Measurements from ENCODE around the gene POLH. TPM values are rescaled to one million over a fixed set of nuclear protein-coding genes. Genes with fewer than 3 reads are reported as not detected.

POLH gene
- total RNA-seq, 1 donor from 2014 or later, result 8.1 TPM

DNA sequence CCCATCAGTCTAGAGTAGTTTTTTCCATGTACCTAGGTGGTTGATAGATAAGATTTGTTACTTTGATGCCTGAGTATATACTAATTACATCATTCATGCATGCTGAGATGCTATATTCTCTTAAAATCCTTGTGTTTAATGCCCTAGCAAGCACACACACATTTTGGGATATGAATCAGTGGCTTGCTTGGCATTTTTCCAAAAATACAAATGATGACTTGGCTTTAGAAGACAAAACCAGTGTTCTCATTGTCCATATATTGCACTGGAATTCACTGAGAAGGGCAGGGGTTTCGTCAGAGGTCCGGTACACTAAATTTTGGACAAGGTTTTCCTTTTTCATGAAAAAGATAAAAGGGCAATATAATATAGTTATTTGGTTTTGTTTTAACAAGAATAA is 28.2 kb downstream of the POLH start:
- DNase-seq (ENCODE audit: low read depth in 2 of 2), result peak; percentile 76 to 88

DNA sequence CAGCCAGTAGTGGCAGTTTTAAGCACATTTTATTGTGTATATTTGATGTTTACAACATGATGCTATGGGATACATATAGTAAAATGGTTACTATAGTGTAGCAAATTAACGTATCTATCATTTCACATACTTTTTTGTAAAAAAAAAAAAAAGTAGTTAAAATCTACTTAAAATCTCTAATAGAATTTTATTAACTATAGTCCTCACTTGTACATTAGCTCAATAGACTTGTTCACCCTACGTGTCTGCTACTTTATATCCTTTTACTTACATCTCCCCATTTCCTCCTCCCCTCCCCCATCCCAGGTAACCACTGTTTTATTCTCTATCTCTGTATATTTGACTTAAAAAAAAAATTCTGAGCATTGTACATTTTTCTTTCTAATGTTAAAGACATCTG is 30.0 kb downstream of the POLH start:
- DNase-seq (ENCODE audit: low read depth in 2 of 2), result no peak

DNA sequence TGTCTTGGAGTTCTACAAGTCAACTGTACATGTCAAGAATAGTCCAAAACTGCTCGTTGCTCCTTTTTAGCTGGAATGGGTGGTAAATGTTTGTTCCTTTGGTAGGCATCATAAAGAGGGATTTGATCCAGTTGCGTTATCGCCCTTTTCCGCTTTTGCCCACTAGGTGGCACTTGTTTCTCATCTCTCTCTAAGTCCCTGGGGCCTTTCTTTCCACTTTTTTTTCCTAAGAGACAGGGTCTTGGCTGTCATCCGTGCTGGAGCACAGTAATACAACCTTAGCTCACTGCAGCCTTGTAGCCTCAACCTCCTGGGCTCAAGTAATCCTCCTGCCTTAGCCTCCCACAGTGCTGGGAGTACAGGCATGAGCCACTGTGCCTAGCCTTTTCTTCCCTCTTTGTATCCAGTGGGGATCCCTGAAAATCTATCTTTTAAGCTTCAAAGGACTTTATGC is 32.4 kb downstream of the POLH start:
- DNase-seq (ENCODE audit: low read depth in 2 of 2), result peak; percentile 84 to 87

DNA sequence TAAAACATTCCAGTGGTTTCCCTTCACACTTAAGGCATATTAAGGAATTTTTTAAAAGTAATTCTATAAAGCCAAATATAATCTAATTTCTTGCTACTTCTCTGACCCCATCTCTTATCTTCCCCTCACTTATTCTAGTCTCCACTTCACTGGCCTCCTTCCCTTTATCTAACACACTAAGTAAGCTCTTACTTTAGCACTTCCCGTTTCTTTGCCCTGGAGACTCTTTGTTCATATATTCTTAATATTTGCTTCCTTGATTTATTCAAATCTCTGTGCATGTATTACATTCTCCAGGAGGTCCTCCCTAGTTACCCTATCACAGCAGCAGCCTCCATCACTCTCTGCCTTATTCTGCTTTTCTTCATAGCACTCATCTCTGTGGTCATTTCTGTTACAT is 32.8 kb downstream of the POLH start:
- no peak for DNase-seq (ENCODE audit: low read depth in 2 of 2)

DNA sequence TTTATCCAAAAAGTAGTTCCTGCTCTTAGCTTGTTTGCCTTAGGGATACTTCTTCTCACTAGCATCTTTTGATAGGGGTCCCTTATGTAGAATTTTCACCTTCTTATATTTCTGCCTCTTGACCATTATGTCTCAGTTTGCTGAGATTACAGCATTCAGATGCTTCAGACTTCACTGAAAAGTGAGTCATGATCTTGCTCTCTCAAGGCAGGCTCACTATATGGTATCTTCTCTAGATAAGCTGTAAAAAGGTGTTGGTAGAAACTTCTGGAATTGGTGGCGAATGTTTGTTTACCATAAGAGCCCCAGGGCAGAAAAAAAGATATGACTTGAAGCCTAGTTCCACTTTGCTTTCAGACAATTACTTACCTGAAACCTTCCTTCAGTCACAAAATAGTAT is 33.4 kb downstream of the POLH start:
- no peak for DNase-seq (ENCODE audit: low read depth in 2 of 2)

DNA sequence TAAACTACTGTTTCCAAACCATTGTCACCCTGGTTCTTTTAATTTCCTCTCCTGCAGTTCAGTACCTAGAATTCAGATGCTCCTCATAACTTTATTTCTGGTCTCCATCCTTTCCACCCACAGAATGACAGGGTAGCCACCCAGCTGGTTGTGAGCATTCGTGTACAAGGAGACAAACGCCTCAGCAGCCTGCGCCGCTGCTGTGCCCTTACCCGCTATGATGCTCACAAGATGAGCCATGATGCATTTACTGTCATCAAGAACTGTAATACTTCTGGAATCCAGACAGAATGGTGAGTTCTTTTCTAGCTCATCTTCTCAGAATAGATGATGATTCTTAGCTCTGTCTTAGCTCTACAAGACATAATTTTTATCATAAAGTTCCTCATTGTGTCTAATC is 34.4 kb downstream of the POLH start:
- no peak for DNase-seq (ENCODE audit: low read depth in 2 of 2)

DNA sequence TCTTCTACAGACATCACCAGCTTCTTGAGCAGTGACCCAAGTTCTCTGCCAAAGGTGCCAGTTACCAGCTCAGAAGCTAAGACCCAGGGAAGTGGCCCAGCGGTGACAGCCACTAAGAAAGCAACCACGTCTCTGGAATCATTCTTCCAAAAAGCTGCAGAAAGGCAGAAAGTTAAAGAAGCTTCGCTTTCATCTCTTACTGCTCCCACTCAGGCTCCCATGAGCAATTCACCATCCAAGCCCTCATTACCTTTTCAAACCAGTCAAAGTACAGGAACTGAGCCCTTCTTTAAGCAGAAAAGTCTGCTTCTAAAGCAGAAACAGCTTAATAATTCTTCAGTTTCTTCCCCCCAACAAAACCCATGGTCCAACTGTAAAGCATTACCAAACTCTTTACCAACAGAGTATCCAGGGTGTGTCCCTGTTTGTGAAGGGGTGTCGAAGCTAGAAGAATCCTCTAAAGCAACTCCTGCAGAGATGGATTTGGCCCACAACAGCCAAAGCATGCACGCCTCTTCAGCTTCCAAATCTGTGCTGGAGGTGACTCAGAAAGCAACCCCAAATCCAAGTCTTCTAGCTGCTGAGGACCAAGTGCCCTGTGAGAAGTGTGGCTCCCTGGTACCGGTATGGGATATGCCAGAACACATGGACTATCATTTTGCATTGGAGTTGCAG is 37.9 kb downstream of the POLH start:
- no peak for DNase-seq (ENCODE audit: low read depth in 2 of 2)

DNA sequence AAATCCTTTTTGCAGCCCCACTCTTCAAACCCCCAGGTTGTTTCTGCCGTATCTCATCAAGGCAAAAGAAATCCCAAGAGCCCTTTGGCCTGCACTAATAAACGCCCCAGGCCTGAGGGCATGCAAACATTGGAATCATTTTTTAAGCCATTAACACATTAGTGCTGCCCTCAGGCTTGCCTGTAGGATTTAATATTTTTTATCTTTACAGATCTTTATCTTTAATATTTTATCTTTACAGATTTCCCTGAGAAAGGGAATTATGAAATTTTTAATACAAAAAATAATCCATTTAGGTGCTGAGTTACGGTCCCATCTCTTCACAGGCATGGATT is 38.4 kb downstream of the POLH start:
- no peak for DNase-seq (ENCODE audit: low read depth in 2 of 2)

DNA sequence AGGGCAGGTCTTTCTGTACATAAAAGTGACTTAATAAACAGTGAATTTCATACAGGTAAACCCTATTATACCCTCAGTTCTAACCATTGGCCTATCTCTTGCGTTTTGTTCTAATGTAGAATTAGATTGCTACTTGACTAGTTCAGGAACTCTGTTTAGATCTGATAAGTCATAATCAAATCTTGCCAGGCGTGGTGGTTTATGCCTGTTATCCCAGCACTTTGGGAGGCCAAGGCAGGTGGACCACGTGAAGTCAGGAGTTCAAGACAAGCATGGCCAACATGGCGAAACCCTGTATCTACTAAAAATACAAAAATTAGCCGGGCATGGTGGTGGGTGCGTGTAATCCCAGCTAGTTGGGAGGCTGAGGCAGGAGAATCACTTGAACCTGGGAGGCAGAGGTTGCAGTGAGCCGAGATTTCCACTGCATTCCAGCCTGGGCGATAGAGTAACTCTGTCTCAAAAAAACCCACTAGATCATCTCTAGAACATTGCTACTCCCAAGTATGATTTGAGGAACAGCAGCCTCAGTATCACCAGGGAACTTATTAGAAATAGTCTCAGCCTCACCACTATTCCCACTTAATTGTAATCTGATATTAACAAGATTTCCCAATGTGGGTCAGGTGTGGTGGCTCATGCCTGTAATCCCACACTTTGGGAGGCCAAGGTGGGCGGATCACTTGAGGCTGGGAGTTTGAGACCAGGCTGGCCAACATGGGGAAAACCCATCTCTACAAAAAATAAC is 40.9 kb downstream of the POLH start:
- no peak for DNase-seq (ENCODE audit: low read depth in 2 of 2)

DNA sequence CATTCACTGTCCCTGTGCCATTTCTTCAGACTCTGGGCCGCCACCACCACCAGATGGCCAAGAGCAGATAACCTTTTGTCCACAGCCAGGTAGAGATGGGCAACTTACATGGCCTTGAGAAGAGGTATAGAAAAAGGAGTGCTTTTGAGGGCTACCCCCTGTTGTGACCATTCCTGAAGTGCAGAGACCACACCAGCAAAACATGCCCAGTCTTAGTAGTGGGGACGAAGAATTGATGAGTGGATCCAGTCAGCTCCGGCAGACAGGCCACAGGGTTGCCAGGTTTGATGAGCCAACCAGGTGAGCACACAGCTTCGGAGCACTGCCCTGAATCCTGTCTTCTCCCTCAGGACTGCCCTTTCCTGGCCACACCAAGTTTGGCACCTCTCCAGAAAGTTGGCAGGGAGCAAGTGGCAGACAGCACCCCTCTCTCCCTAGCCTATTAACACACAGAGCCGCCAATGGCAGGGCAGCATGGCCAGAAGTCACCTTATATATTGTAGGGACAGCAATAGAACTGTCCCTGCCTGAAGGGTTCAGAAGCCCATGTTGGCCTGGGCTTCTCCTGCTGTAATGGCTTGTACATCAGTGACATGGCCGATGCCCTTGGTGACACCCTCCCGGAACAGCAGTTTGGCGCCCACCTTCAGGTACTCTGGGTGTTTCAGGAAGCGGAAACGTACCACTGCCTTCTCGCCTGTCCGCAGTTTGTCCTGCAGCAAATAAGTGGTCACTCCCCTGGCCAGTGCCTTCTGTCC is 45.3 kb downstream of the POLH start:
- DNase-seq (ENCODE audit: low read depth in 2 of 2), result no peak

DNA sequence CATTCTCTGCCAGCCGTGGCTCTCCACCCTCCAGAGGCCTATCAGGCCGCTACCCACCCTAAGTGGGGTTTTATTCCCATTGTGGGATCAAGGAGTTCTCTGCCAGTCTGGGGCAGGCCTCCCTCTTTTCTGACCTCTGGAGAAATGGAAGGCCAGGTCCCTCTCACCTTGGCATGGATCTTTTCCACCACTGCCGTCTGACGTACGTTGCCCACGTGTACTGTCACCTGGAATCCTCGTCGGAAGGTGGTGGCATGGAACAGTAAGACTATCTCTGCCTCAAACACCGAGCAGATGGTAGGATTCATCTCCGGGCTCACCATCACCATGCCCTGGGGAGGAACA is 45.8 kb downstream of the POLH start:
- DNase-seq (ENCODE audit: low read depth in 2 of 2), result no peak

DNA sequence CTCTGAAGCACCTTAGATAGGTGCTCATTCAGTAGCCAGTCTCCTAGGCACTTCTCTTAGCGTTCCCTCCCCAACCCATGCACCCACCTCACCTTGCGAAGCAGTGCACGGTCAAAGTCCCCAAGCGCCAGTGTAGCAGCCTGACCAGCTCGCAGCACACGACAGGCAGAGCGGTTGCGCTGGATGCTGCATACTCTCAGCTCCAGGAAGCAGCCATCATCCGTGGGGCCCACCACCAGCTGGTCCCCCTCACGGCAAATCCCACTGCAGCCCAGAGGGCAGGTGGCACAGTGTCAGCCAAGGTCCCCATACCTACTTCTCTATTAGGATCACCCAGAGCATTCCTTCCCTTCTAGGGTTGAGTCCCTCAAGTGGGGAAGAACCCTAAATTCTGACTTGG is 46.6 kb downstream of the POLH start:
- no peak for DNase-seq (ENCODE audit: low read depth in 2 of 2)

DNA sequence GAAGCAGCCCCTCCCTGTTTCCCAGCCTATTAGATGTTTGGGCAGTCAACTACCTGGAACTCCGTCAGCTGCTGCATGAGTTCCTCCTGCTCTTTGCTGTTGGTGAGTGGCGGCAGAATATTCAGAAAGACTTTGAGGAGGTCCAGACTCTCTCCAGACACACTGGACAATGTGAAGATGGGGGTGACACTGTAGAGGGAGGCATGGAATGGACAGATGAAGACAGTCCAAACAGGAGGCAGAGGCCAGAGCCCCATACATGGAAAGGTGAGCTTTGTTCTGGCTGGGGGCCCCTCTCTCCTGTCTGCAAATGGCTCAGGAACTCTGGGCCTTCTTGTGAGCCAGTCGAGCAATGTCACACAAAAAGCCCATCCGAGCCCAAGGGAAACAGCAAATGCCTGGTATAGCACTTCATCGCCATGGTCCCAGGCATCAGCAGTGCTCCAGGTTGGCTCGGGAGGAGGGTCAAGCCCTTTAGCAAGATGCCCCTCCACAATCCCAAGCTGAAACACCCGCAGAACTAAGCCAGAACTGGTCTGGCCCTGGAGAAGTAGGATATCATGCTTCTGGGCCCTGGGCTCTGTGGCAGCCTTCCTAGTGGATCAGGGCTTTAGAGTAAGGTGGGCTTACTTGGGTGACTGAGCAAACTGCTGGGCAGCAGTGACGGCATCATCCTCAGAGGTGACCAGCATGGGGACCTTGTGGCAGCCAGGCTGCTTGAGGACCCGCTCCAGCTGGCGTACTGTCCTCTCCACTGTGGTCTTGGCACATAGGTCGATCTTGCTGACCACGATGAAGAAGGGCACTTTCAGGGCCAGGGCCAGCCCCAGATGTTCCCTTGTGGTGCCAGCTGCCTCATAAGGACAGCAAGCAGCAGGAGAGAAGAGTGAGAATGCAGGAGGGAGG is 48.1 kb downstream of the POLH start:
- DNase-seq (ENCODE audit: low read depth in 2 of 2), result no peak

DNA sequence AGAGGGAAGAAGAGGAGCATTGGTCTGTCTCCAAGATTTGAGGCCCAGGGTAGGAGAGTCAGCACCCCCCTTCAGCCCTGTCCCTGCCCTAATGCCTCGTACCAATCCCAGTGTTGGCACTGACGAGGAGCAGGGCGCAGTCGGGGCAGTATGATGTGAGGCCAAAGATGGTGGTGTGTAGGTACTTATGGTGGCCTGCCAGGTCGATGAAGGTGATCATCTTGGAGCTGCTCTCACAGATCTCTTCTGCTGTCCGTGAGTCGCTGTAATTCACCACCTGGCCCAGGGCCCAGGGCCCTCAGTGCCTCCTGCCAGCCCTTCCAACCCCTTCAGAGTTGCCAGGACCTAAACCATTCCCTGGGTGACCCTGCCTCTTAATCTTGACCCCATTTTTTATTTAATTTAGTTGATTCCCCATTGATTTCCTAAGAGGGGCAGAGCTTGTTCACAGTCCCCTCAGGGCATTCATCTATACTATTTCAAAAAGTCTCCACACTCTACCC is 48.9 kb downstream of the POLH start:
- no peak for DNase-seq (ENCODE audit: low read depth in 2 of 2)

DNA sequence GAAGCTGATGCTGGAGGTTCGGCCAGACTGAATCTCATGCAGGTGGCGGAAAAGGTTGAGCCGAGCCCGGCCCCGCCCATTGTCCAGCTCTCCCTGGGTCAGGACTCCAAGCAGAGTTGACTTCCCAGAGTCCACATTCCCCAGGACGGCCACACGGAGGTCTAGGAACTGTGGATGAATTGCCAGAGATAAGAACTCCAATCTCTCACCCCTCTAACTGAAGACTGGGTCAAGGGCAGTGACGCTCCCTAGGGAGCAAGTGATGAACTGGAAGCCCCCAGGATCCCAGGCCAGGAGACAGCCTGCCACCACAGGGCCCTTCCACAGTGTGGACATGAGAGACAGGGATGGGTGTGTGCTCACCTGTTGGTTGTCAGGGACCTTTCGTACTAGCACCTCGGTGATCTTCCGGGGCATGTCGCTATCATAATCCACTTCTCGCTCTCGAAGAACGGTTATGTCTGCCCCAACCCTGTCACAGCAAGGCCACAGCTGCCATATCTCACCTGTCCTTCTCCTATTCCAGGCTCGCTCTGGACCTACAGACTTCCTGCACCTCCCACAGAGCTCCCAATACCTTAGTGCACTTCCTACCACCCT is 49.5 kb downstream of the POLH start:
- no peak for DNase-seq (ENCODE audit: low read depth in 2 of 2)

DNA sequence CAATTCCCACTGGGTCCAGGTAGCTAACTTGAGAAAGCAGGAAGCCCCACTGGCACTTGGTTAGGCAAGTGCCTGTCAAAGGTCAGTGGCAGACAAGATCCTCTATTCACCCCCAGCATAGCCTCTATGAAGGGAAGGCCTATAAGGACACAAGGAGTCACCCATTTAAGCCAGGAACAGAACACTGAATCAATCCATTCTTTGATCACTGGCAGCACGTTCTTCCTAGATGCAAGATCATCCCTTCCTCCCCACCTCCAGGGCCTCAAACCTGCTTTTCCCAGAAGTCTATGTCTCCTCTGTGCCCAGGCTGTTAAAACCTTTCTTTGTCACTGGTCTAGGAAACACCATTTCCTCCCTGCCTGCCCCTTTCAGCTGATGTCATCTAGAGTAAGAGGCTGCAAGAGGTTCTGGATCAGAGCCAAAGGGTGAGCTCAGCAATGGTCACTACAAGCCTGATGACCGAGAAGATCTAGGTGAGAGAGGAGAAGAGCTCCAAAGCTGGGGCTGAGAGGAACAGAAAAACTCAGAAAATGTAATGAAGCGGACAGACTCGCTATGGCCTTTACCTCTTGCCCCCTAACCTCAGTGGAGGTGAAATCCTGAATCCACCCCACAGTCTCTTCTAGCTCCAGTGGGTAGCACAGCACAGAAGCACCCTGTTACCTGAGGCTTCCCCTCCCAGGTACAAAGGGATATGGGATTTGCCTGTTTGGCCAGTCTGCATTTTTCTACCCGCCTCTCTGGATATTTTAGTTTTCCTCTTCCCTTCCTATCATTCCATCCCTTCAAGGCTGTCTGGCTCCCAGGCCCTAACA is 51.2 kb downstream of the POLH start:
- peak; percentile 97 to 98 for DNase-seq (ENCODE audit: low read depth in 2 of 2)

DNA sequence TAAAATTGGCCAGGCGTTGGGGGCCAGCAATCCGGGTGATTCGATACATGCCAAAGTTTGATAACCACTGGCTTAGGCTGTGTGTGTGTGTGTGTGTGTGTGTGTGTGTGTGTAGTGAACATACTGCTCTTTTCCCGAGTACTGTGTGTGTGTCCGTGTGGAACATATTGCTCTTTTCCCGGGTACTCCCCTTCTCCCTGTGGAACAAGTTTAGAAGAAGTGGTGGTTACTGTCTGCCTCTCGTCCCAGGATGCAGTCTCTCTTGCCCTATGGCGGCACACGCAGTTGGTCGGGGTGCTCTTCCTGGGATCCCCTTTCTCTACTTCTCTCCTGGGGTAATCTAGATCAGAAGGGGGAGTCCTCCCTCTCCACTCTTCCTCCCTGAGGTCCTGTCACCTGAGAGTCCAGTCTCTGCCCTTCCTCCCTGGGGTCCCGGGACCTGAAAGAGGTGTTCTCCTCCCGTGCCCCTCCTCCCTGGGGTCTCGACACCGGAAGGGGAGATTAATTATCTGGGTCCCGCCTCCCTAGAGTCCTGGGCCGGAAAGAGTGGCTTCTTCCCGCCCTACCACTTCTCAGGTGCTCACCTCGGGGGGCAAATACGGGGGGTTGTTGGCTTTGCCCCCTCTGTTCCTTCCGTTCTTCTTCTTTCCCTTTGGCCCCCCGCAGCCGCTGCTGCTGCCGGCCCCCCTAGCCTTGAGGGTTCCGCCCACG is 52.6 kb downstream of the POLH start:
- DNase-seq (ENCODE audit: low read depth in 2 of 2), result peak; percentile 37 to 69

DNA sequence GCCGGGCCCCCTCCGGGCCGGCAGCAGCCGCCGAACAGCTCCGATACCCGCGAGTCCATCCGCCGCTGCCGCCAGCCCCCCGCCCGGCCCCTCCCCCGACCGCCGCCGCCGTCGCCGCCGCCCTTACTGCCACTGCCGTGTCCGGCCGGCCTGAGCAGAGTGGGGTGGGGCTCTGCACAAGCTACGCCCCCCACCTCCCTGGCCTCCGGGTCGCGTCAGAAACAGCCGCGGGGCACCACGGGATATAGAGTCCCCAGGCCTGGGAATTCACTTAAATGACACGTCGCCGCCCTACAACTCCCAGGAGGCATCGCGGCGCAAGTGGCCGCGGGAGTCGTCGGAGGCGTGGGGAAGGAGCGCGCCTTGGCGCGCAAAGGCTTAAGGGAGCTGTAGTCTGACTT is 53.1 kb downstream of the POLH start, which contains the start of gene GTPBP2:
Gene GTPBP2 (minus strand): TSS at position 161 of the 401 bp plus-strand sequence. CDS start 102 bp downstream, at position 59.
- peak; percentile 99 for DNase-seq (ENCODE audit: low read depth in 2 of 2)
